OCI-LY1 (cell line): ENCODE data around the gene PCSK4.

ENCODE experiments used
- H2AFZ ChIP-seq: fragments of 200-600 bp; sonication (generic), shearing (Covaris generic); 2 replicates; pipeline ENCODE4 v1.6.0; 2014; ENCODE audit warnings: antibody characterized with exemption, mild to moderate bottlenecking, low read length
- H3F3A ChIP-seq: fragments of 200-600 bp; sonication (generic), shearing (Covaris generic); 2 replicates; pipeline ENCODE4 v1.6.0; 2014; ENCODE audit warnings: mild to moderate bottlenecking, antibody characterized with exemption, low read length, moderate library complexity; ENCODE audit not compliant: insufficient read depth
- H3K27ac ChIP-seq: fragments of 200-600 bp; sonication (generic); 2 replicates; pipeline ENCODE4 v1.5.1; 2014; ENCODE audit warnings: low read length, mixed run types, mild to moderate bottlenecking, low read depth; ENCODE audit not compliant: poor library complexity, severe bottlenecking
- H3K27me3 ChIP-seq: fragments of 200-600 bp; sonication (generic); 2 replicates; pipeline ENCODE4 v1.6.0; 2014; ENCODE audit warnings: antibody characterized with exemption, mild to moderate bottlenecking, low read length, moderate library complexity; ENCODE audit not compliant: insufficient read depth
- H3K36me3 ChIP-seq: fragments of 200-600 bp; sonication (generic); 2 replicates; pipeline ENCODE4 v1.6.1; 2014; ENCODE audit warnings: mild to moderate bottlenecking, antibody characterized with exemption, low read length, moderate library complexity, mixed read lengths; ENCODE audit not compliant: insufficient read depth
- H3K4me1 ChIP-seq: fragments of 200-600 bp; sonication (generic); 2 replicates; pipeline ENCODE4 v1.5.1; 2014; ENCODE audit warnings: mild to moderate bottlenecking, low read length, moderate library complexity; ENCODE audit not compliant: insufficient read depth, severe bottlenecking
- H3K4me2 ChIP-seq: fragments of 200-600 bp; sonication (generic), shearing (Covaris generic); 2 replicates; pipeline ENCODE4 v1.6.1; 2014; ENCODE audit warnings: low read length
- H3K4me3 ChIP-seq: fragments of 200-600 bp; sonication (generic); 2 replicates; pipeline ENCODE4 v1.5.1; 2014; ENCODE audit warnings: low read length, low read depth, mild to moderate bottlenecking, mixed read lengths; ENCODE audit not compliant: poor library complexity, severe bottlenecking
- H3K79me2 ChIP-seq: fragments of 200-600 bp; shearing (Covaris generic); 2 replicates; pipeline ENCODE4 v1.6.1; 2016; ENCODE audit warnings: mixed run types, low read length, mixed read lengths; ENCODE audit not compliant: insufficient read depth
- H3K9ac ChIP-seq: fragments of 200-600 bp; sonication (generic), shearing (Covaris generic); 2 replicates; pipeline ENCODE4 v1.6.1; 2014; ENCODE audit warnings: mild to moderate bottlenecking, low read length, mixed read lengths
- H3K9me2 ChIP-seq: fragments of 200-600 bp; sonication (generic), shearing (Covaris generic); 2 replicates; pipeline ENCODE4 v1.6.1; 2014; ENCODE audit warnings: low read depth, mild to moderate bottlenecking, low read length, mixed read lengths
- H3K9me3 ChIP-seq: fragments of 200-600 bp; shearing (Covaris generic); 2 replicates; pipeline ENCODE4 v1.6.1; 2014; ENCODE audit warnings: low read length, mixed read lengths
- H4K20me1 ChIP-seq: fragments of 200-600 bp; sonication (generic), shearing (Covaris generic); 2 replicates; pipeline ENCODE4 v1.6.0; 2016; ENCODE audit warnings: mild to moderate bottlenecking, low read length; ENCODE audit not compliant: insufficient read depth
- CTCF ChIP-seq: fragments of 200-600 bp; sonication (generic), shearing (Covaris generic); IDR thresholded peaks from 2 replicates; pipeline ENCODE4 v1.5.1; 2017; ENCODE audit warnings: mild to moderate bottlenecking, antibody characterized with exemption, low read length, moderate library complexity, mixed read lengths
- EZH2 ChIP-seq: fragments of 200-600 bp; sonication (generic), shearing (Covaris generic); IDR thresholded peaks from 2 replicates; pipeline ENCODE4 v1.8.0; 2017; ENCODE audit warnings: borderline replicate concordance, mixed run types, mild to moderate bottlenecking, antibody characterized with exemption, low read length, moderate library complexity, mixed read lengths

PCSK4 gene

GRCh38 chr19:1438933-1439354, 51.2 kb downstream of the PCSK4 start:
- Histone ChIP-seq H3K36me3 (peaks cover 59% of the 10 kb centered on the region), H3K4me1 (peaks cover 42% of the 10 kb centered on the region)

GRCh38 chr19:1438035-1438932, 51.9 kb downstream of the PCSK4 start, which contains the start of gene RPS15:
TSS of gene RPS15 (plus strand) at chr19:1438396. CDS start at chr19:1438426, 30 bp downstream.
- Histone ChIP-seq H3K27ac (peak within 1 kb of the TSS; percentile 66), H3K79me2 (peaks cover 14% of the 10 kb centered on the region), H4K20me1 (no peaks in the 10 kb centered on the region), H3K4me2 (peak within 1 kb of the TSS; percentile 74), H2AFZ (no peak within 1 kb of the TSS), H3K36me3 (peaks cover 66% of the 10 kb centered on the region), H3K27me3 (no peaks in the 10 kb centered on the region), H3K4me1 (peaks cover 36% of the 10 kb centered on the region), H3K9me2 (no peaks in the 10 kb centered on the region), H3K9ac (peak within 1 kb of the TSS; percentile 90), H3K9me3 (no peaks in the 10 kb centered on the region), H3K4me3 (peak within 1 kb of the TSS; percentile 73), H3F3A (peaks cover 3% of the 10 kb centered on the region; the same call in 1 of the 2 replicates)
- TF ChIP-seq CTCF (peak; percentile 88), EZH2 (no peak)

More at GRCh38 chr19:1438933-1439354, 51.2 kb downstream of the PCSK4 start:
- peak overlapping the region; percentile 73 for H3K4me3 ChIP-seq
- H2AFZ ChIP-seq: no peak overlapping the region
- H3K27ac ChIP-seq: peak overlapping the region; percentile 66
- no peaks in the 10 kb centered on the region for H3K9me3 ChIP-seq
- no peak for TF ChIP-seq EZH2
- H3K4me2 ChIP-seq: peak overlapping the region; percentile 74
- H3K79me2 ChIP-seq: peaks cover 14% of the 10 kb centered on the region
- no peaks in the 10 kb centered on the region for H3K27me3 ChIP-seq
- no peaks in the 10 kb centered on the region for H3K9me2 ChIP-seq
- H3F3A ChIP-seq: peaks cover 6% of the 10 kb centered on the region; the same call in 1 of the 2 replicates
- peak overlapping the region; percentile 90 for H3K9ac ChIP-seq
- H4K20me1 ChIP-seq: no peaks in the 10 kb centered on the region

- H3K27ac ChIP-seq: peak overlapping the region; percentile 60
- peaks cover 14% of the 10 kb centered on the region for H3K79me2 ChIP-seq
- H3K9me2 ChIP-seq: no peaks in the 10 kb centered on the region
- no peaks in the 10 kb centered on the region for H4K20me1 ChIP-seq
- peak overlapping the region; percentile 59 for H3K4me2 ChIP-seq
- H2AFZ ChIP-seq: no peak overlapping the region
- no peak for TF ChIP-seq EZH2
- no peak for TF ChIP-seq CTCF
- H3F3A ChIP-seq: peaks cover 3% of the 10 kb centered on the region; the same call in 1 of the 2 replicates
- no peaks in the 10 kb centered on the region for H3K9me3 ChIP-seq
- H3K9ac ChIP-seq: peak overlapping the region; percentile 27
- peaks cover 30% of the 10 kb centered on the region for H3K4me1 ChIP-seq
- no peaks in the 10 kb centered on the region for H3K27me3 ChIP-seq
- peak overlapping the region; percentile 73 for H3K4me3 ChIP-seq
- H3K36me3 ChIP-seq: peaks cover 68% of the 10 kb centered on the region
Measured at GRCh38 chr19:1437609-1438008, 52.5 kb downstream of the PCSK4 start.
